ENCODE results near the gene ENPP1. TPM values are rescaled to one million over a fixed set of nuclear protein-coding genes. Genes with fewer than 3 reads are reported as not detected.

ENPP1 gene
- total RNA-seq, 6 experiments from 2014 or later = 27.5 to 61.6 (median 45.6) TPM

DNA sequence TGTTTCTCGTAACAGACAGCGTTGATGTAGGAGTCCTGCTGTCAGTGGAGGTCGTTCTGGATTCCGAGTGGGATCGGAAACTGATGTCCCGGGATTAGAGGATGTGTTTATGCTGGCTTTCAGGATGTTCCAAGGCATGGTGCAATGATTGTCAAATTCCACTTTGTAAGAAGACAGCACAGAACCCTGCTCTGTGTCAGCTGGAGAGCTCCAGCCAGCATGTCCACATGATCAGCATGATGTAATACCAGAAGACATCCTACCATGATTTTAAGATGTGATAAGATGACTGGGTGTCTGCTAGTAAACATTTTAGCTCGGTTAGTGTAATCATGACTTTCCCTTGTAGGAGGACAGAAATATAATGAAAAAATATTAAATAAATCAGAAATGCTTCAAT, 20.3 kb downstream of the ENPP1 start:
- H3K27me3 ChIP-seq = no peaks in the 10 kb centered on the region
- TF ChIP-seq, protein P1, sequence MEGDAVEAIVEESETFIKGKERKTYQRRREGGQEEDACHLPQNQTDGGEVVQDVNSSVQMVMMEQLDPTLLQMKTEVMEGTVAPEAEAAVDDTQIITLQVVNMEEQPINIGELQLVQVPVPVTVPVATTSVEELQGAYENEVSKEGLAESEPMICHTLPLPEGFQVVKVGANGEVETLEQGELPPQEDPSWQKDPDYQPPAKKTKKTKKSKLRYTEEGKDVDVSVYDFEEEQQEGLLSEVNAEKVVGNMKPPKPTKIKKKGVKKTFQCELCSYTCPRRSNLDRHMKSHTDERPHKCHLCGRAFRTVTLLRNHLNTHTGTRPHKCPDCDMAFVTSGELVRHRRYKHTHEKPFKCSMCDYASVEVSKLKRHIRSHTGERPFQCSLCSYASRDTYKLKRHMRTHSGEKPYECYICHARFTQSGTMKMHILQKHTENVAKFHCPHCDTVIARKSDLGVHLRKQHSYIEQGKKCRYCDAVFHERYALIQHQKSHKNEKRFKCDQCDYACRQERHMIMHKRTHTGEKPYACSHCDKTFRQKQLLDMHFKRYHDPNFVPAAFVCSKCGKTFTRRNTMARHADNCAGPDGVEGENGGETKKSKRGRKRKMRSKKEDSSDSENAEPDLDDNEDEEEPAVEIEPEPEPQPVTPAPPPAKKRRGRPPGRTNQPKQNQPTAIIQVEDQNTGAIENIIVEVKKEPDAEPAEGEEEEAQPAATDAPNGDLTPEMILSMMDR (IDR thresholded peaks at IDR 0.05) = no peak
- TF ChIP-seq POLR2A (IDR thresholded peaks at IDR 0.05) = no peak
- WGBS (ENCODE audit: insufficient coverage, low coverage, low lambda C conversion rate, missing lambda C conversion rate) = 47% methylated on average over 7 of the region's 7 CpGs
- peak overlapping the region in 1 of 3 donors; percentile 44 for H3K27ac ChIP-seq
- ATAC-seq = peak; percentile 53 to 85 (median 66)
- H3K4me1 ChIP-seq = peaks cover 0 to 29% (median 0%) of the 10 kb centered on the region in 4 donors
- DNase-seq = no peak
- no peaks in the 10 kb centered on the region for H3K36me3 ChIP-seq
- no peak overlapping the region for H3K4me3 ChIP-seq
- intact Hi-C loops (cut with DNase I) = no loop called here
- H3K9me3 ChIP-seq = no peaks in the 10 kb centered on the region

- Histone ChIP-seq H3K9me3 (no peaks in the 10 kb centered on the region), H3K36me3 (no peaks in the 10 kb centered on the region), H3K4me1 (peaks cover 0 to 29% (median 0%) of the 10 kb centered on the region in 4 donors), H3K4me3 (no peak overlapping the region), H3K27ac (no peak overlapping the region), H3K27me3 (no peaks in the 10 kb centered on the region)
- 81% methylated on average over 2 of the region's 2 CpGs for WGBS (ENCODE audit: insufficient coverage, low coverage, low lambda C conversion rate, missing lambda C conversion rate)
- intact Hi-C loops (cut with DNase I) = no loop called here
- no peak for ATAC-seq
- no peak for DNase-seq
- TF ChIP-seq, protein P1 (IDR thresholded peaks at IDR 0.05) = no peak
- TF ChIP-seq POLR2A (IDR thresholded peaks at IDR 0.05) = no peak
Measured at GRCh38 chr6:131828951-131829350, 21.1 kb downstream of the ENPP1 start.

DNA sequence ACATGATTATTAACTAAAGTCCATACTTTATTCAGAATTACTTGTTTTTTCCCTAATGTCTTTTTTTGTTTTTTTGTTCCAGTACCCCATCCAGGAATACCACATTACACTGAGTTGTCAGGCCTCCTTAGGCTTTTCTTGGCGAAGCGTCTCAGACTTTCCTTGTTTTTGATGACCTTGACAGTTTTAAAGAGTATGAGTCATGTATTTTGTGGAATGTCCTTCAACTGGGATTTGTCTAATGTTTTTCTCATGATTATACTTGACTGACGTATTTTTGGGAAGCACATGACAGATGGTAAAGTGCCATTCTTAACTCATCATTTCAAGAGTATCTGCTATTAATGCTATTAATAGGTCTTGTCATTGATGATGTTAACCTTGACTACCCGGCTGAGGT, 23.6 kb downstream of the ENPP1 start:
- no peaks in the 10 kb centered on the region for H3K9me3 ChIP-seq
- no peaks in the 10 kb centered on the region for H3K36me3 ChIP-seq
- no peak overlapping the region for H3K27ac ChIP-seq
- ATAC-seq (no peak), DNase-seq (no peak)
- 75% methylated on average over 4 of the region's 4 CpGs for WGBS (ENCODE audit: insufficient coverage, low coverage, low lambda C conversion rate, missing lambda C conversion rate)
- H3K27me3 ChIP-seq = no peaks in the 10 kb centered on the region
- intact Hi-C loops (cut with DNase I) = no loop called here
- H3K4me3 ChIP-seq = no peak overlapping the region
- no peak for TF ChIP-seq POLR2A (IDR thresholded peaks at IDR 0.05)
- peaks cover 0 to 14% (median 2%) of the 10 kb centered on the region in 4 donors for H3K4me1 ChIP-seq

- intact Hi-C loops (cut with DNase I) = no loop called here
- no peaks in the 10 kb centered on the region for H3K27me3 ChIP-seq
- H3K4me3 ChIP-seq = no peak overlapping the region
- no peak for DNase-seq
- ATAC-seq = no peak
- H3K36me3 ChIP-seq = no peaks in the 10 kb centered on the region
- H3K4me1 ChIP-seq = peaks cover 0 to 13% (median 2%) of the 10 kb centered on the region in 4 donors
- 33% methylated on average over 1 of the region's 1 CpG for WGBS (ENCODE audit: insufficient coverage, low coverage, low lambda C conversion rate, missing lambda C conversion rate)
- H3K9me3 ChIP-seq = no peaks in the 10 kb centered on the region
- no peak overlapping the region for H3K27ac ChIP-seq
- TF ChIP-seq, protein P1 (IDR thresholded peaks at IDR 0.05) = no peak
- TF ChIP-seq POLR2A (IDR thresholded peaks at IDR 0.05) = no peak
Measured at GRCh38 chr6:131831886-131832285, 24.1 kb downstream of the ENPP1 start.

GRCh38 chr6:131832363-131832762, 24.5 kb downstream of the ENPP1 start:
- H3K4me3 ChIP-seq = no peak overlapping the region
- 75% methylated on average over 1 of the region's 1 CpG for WGBS (ENCODE audit: insufficient coverage, low coverage, low lambda C conversion rate, missing lambda C conversion rate)

More at GRCh38 chr6:131832363-131832762, 24.5 kb downstream of the ENPP1 start:
- Histone ChIP-seq H3K27ac (no peak overlapping the region), H3K27me3 (no peaks in the 10 kb centered on the region), H3K9me3 (no peaks in the 10 kb centered on the region), H3K4me1 (peaks cover 0 to 12% (median 2%) of the 10 kb centered on the region in 4 donors), H3K36me3 (no peaks in the 10 kb centered on the region)
- ATAC-seq = no peak
- no peak for TF ChIP-seq POLR2A (IDR thresholded peaks at IDR 0.05)
- TF ChIP-seq, protein P1 (IDR thresholded peaks at IDR 0.05) = no peak
- intact Hi-C loops (cut with DNase I) = no loop called here
- DNase-seq = no peak
